HL-60 (cell line): ENCODE data around the gene SNRPB2.

ENCODE experiments used
- DNase-seq, 2 experiments: peaks; one replicate each; pipeline ENCODE4 v3.0.0-alpha.2; 2010 to 2020; ENCODE audit warnings: low read depth in 1 of 2, low spot score in 1 of 2
- H3K27ac ChIP-seq: fragments of 250-450 bp; sonication (Bioruptor Pico); replicated peaks from 2 replicates; pipeline ENCODE4 v1.5.1; 2020; ENCODE audit warnings: mild to moderate bottlenecking, moderate library complexity
- H3K27me3 ChIP-seq: fragments of 250-450 bp; sonication (Bioruptor Pico); 2 replicates; pipeline ENCODE4 v1.5.1; 2021; ENCODE audit warnings: mild to moderate bottlenecking, moderate library complexity; ENCODE audit not compliant: insufficient read depth, poor library complexity, severe bottlenecking
- H3K4me3 ChIP-seq: replicated peaks from 2 replicates; pipeline ENCODE4 v1.5.1; 2011; ENCODE audit warnings: mild to moderate bottlenecking, control low read depth, low read length; ENCODE audit not compliant: insufficient read depth
- CTCF ChIP-seq: IDR thresholded peaks from one replicate; pipeline ENCODE4 v1.5.1; 2011; ENCODE audit warnings: low read length, control low read depth, inconsistent platforms; ENCODE audit not compliant: insufficient read depth
- GABPA ChIP-seq: IDR thresholded peaks from 2 replicates; pipeline ENCODE4 v1.6.1; 2012; ENCODE audit warnings: low read depth
- POLR2AphosphoS5 ChIP-seq: IDR thresholded peaks from 2 replicates; pipeline ENCODE4 v1.6.1; 2012; ENCODE audit warnings: low read depth
- REST ChIP-seq: IDR thresholded peaks from 2 replicates; pipeline ENCODE4 v1.6.1; 2012; ENCODE audit warnings: low read depth; ENCODE audit not compliant: insufficient replicate concordance
- SPI1 ChIP-seq: IDR thresholded peaks from 2 replicates; pipeline ENCODE4 v1.6.1; 2012; ENCODE audit warnings: low read depth, mild to moderate bottlenecking, borderline replicate concordance

SNRPB2 gene

GRCh38 chr20:16708602-16709001 is 21.2 kb upstream of the SNRPB2 start:
- TF ChIP-seq CTCF (no peak), GABPA (no peak), SPI1 (no peak)
- H3K27ac ChIP-seq, result no peak overlapping the region
- no peaks in the 10 kb centered on the region for H3K27me3 ChIP-seq
- no peak overlapping the region for H3K4me3 ChIP-seq
- no peak for DNase-seq

- no peak for DNase-seq
- Histone ChIP-seq H3K4me3 (no peak overlapping the region), H3K27ac (no peak overlapping the region), H3K27me3 (no peaks in the 10 kb centered on the region)
- TF ChIP-seq REST (no peak), POLR2AphosphoS5 (no peak), GABPA (no peak), SPI1 (no peak), CTCF (no peak)
Measured at GRCh38 chr20:16709017-16709416, 20.8 kb upstream of the SNRPB2 start.

- Histone ChIP-seq H3K27me3 (no peaks in the 10 kb centered on the region), H3K4me3 (no peak overlapping the region), H3K27ac (no peak overlapping the region)
- no peak for DNase-seq
- TF ChIP-seq REST (no peak), GABPA (no peak), SPI1 (no peak), CTCF (no peak), POLR2AphosphoS5 (no peak)
Measured at GRCh38 chr20:16710781-16711180, 19.0 kb upstream of the SNRPB2 start.

GRCh38 chr20:16711661-16712258 is 18.1 kb upstream of the SNRPB2 start:
- peak in 1 of 2 experiments; percentile 47 for DNase-seq

More at GRCh38 chr20:16711661-16712258, 18.1 kb upstream of the SNRPB2 start:
- H3K27me3 ChIP-seq, result no peaks in the 10 kb centered on the region
- H3K27ac ChIP-seq, result peak overlapping the region; percentile 59
- no peak overlapping the region for H3K4me3 ChIP-seq
- TF ChIP-seq SPI1 (no peak), REST (no peak), CTCF (no peak), GABPA (no peak), POLR2AphosphoS5 (no peak)
